Esophagus muscularis mucosa (tissue), 3 donors: ENCODE results near the gene SLC16A14.

ENCODE experiments used
- POLR2AphosphoS5 ChIP-seq, 2 donors: sonication (generic); formaldehyde crosslinking; IDR thresholded peaks; one replicate each; pipeline ENCODE4 v1.6.1; 2017; ENCODE audit warnings: antibody characterized with exemption in 2 of 2
- TF ChIP-seq, protein P1 (sequence below), 3 experiments: fragments of 200-600 bp in 2 of 3; fragments of 450-650 bp in 1 of 3; sonication (generic) in 2 of 3; IDR thresholded peaks; one replicate each; pipeline ENCODE4 v1.5.1; 2017 to 2019; ENCODE audit warnings: antibody characterized with exemption in 3 of 3, mild to moderate bottlenecking in 2 of 3, moderate library complexity in 1 of 3

DNA sequence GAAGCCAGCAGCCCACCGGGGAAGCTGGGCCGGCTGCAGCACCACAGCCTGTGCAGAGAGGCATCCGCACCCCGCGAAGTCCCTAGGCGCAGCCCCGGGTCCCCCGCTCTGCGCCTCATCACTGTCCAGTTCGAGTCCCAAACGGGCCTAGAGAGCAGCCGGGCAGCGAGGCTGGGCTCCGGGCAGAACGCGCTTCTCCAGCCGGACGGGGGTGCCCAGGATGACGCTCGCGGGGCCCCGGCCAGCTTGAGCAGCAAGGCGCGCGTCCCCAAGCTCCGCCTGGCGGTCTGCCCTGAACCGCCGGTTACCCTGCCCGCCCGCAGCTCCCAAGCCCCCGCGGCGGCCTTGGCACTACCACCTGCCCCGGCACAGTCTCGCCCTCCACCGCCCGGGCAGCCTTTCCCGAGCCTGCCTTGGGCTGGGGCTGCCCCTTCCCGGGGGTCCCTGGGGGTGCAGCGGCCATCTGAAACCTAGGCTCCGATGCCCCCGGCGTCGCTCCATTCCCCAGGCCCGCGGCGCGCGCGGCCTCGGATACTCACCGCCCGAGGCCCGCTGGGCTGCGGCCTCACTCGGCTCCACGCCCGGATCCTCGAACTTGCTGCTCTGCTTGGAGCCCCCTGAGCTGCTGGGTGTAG, 591 bp downstream of the SLC16A14 start:
- TF ChIP-seq, protein P1, sequence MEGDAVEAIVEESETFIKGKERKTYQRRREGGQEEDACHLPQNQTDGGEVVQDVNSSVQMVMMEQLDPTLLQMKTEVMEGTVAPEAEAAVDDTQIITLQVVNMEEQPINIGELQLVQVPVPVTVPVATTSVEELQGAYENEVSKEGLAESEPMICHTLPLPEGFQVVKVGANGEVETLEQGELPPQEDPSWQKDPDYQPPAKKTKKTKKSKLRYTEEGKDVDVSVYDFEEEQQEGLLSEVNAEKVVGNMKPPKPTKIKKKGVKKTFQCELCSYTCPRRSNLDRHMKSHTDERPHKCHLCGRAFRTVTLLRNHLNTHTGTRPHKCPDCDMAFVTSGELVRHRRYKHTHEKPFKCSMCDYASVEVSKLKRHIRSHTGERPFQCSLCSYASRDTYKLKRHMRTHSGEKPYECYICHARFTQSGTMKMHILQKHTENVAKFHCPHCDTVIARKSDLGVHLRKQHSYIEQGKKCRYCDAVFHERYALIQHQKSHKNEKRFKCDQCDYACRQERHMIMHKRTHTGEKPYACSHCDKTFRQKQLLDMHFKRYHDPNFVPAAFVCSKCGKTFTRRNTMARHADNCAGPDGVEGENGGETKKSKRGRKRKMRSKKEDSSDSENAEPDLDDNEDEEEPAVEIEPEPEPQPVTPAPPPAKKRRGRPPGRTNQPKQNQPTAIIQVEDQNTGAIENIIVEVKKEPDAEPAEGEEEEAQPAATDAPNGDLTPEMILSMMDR (IDR thresholded peaks at IDR 0.05) = peak in 1 of 3 experiments; percentile 22
- no peak for TF ChIP-seq POLR2AphosphoS5 (IDR thresholded peaks at IDR 0.05)
